Measurements from ENCODE around the gene SLC28A1.

- TF ChIP-seq, protein P1, sequence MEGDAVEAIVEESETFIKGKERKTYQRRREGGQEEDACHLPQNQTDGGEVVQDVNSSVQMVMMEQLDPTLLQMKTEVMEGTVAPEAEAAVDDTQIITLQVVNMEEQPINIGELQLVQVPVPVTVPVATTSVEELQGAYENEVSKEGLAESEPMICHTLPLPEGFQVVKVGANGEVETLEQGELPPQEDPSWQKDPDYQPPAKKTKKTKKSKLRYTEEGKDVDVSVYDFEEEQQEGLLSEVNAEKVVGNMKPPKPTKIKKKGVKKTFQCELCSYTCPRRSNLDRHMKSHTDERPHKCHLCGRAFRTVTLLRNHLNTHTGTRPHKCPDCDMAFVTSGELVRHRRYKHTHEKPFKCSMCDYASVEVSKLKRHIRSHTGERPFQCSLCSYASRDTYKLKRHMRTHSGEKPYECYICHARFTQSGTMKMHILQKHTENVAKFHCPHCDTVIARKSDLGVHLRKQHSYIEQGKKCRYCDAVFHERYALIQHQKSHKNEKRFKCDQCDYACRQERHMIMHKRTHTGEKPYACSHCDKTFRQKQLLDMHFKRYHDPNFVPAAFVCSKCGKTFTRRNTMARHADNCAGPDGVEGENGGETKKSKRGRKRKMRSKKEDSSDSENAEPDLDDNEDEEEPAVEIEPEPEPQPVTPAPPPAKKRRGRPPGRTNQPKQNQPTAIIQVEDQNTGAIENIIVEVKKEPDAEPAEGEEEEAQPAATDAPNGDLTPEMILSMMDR (IDR thresholded peaks at IDR 0.05; ENCODE audit: insufficient read depth, low read depth, low read length), result no peak
- no peak for TF ChIP-seq EZH2 (IDR thresholded peaks at IDR 0.05; ENCODE audit: insufficient read depth, low read length)
These were observed 9.3 kb upstream of the SLC28A1 start for GRCh38 chr15:84874981-84875699.
